Islet of Langerhans (tissue), 1 donor: ENCODE measurements around the gene POLR2L.

ENCODE experiments used
- FAIRE-seq: peaks from one replicate; lab custom pipeline; 2011; peaks lifted over from hg19 to GRCh38; lab: Jason Lieb, UNC

POLR2L gene

DNA sequence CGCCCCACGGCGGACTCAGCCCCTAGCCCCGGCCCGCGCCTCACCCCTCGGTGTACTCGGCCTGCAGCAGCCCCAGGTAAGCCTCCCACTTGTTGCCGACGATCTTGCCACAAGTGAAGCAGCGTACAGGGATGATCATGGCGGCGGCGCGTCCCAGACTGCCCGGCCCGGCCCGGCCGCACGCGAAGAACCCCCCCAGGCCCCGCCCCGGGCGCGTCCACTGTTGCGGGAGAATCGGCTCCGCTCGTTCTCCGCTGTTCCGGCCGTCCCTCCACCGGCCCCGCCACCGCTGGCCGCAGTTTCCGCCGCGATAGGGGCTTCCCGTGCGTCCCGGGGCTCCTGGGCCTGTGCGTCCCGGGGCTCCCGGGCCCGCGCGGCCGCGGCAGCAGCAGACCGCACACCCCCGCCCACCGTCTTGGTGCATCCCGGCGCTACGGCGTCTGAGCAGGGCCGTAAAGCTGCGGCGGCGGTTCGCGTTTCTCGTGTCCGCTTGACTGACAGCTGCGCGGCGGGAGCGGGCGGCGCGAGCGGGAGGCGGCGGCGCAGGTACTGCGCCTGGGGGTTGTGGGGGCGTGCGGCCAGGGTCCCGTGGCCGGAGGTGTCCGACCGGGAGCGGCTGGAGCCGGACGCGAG, at the start of gene POLR2L, which contains the start of gene TSPAN4:
Gene POLR2L, minus strand, starts transcription at position 160 of the 633 bp plus-strand sequence. Its CDS starts 21 bp downstream, at position 139.
Gene TSPAN4, plus strand, starts transcription at position 483 of the 633 bp plus-strand sequence. CDS start 7,453 bp downstream, outside the sequence.
- FAIRE-seq: no peak

DNA sequence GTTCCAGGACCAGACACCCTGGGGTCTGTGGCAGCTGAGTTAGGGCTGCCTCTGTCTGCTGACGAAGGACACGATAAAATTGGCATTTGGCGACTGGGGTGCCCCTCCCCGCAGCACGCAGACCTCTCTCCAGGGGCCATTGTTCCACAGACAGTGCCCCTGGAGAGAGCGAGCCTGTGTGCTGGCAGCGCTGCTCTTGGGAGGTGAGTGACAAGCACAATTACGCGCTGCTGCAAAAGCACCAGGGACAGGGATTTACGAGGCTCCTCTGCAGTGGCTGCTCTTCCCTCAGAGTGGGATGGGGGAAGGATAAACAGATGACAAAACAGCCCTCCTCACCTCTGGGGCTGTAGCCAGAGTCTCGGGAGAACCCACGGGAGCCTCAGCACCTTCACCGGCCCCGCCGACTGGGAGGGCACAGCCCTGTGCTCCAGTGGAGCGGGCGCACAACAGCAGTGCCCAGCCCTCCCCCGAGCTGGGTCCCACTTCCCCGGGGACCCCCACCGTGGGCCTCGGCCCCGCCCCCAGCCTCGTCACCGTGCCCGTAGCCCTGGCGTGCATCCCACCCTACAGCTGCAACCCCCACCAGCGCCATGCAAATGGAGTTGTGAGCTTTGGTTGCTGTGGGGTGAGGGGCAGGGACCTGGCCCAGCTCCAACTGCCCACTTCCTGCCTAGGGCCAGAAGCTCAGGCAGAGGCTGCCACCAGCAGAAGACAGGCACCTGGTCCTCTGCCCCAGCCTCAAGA, 48.6 kb upstream of the POLR2L start:
- no peak for FAIRE-seq

DNA sequence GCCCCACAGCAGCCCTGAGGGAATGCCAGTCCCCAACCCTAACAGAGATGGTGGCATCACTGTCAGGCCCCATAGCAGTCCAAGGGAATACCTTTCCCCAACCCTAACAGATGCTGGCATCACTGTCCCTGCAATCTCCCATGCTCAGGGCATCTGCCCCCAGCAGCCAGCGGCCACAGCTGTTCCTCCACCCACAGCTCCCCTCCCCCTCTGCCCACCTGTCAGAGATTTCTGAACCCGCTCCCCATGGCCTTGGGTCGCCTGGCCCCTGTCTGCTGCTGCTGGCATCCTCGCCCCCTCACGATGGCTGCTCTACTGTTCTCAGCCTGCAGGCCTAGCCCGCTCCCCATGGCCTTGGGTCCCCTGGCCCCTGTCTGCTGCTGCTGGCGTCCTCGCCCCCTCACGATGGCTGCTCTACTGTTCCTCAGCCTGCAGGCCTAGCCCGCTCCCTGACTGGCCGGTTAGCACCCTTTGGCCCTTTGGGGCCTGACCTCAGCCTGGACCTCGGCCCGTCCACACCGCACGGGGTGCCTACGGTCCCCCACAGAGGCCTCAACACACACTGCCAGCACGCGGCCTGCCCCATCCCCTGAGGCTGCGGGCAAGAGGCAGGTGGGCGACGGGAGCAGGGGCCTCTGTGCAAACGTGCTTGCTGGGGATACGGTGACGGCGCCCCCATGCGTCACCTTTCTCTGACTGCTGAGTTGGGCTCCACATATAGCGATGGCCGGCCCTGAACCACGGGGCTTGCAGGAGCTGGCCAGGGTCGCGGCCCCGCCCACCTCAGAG, 47.6 kb upstream of the POLR2L start:
- no peak for FAIRE-seq

DNA sequence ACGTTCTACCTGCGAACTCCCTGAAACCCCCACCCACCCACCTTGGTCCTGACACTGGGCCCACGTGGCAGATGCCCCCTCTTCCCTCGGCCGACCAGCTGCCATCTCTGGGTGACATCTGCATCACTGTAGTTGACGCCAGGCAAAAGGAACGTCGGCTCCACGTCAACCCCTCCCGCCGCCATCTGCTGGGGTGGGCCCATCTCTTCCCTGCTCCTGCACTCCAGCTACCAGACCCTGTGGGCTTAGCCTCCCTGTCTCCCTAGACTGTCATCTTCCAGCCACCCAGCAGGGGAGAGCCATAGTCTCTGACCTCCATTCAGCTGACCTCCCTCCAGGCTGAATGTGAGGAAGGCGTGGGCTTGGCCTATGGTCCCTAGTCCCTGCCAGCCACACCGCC, 46.9 kb upstream of the POLR2L start:
- no peak for FAIRE-seq

DNA sequence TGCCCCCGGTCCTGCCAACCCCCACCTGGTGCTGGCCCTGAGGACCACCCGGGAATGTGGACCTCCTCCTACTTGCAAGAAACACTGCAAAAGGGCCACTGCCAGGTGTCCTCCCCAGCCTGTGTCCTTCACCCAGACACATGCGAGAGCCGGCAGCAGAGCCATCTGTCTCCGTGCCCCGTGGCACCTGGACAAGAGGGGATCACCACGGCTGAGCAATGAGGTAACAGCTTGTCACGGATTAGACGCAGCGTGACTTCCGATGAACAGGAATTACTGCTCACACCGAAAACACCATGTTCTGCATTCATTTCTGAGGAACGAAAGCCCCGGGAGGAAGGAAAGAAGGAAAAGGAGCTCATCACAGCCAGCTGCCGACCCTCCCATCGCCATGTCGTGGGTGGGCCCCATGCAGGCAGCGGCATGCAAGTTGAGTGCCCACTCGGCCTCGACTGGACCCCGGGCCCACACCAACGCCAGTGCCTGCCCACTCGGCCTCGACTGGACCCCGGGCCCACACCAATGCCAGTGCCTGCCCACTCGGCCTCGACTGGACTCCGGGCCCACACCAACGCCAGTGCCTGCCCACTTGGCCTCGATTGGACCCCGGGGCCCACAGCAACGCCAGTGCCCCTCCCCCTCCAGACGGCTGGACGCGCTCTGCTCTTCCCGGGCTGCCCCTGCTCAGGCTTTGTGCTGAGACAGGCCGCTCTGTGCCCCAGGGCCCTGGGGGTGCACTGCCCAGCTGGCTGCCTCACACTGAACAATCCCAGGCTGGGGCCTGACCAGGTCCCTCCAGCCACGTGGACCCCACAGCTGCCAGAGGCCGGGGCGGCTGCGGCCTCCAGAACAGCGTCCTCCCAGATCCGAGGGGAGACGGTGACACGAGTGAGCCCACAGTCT, 46.2 kb upstream of the POLR2L start:
- no peak for FAIRE-seq

DNA sequence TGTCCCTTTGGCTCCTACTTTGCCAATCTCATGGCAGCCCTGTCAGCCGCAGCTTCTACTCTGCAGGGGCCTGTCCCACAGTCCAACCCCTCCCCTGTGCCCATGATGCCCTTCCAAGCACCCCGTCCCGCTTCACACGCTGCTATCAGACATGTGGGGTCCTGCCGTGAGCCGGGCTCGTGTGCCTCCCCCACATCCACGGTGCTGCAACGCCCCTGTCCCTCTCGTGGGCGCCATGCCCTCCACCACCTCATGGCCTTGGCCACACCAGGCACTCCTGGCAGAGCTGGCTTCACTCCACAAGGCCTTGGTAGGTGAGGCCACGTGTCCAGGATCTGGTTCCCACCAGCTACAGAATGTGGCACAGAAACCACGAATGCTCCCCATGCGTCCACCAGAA, 45.3 kb upstream of the POLR2L start:
- no peak for FAIRE-seq

DNA sequence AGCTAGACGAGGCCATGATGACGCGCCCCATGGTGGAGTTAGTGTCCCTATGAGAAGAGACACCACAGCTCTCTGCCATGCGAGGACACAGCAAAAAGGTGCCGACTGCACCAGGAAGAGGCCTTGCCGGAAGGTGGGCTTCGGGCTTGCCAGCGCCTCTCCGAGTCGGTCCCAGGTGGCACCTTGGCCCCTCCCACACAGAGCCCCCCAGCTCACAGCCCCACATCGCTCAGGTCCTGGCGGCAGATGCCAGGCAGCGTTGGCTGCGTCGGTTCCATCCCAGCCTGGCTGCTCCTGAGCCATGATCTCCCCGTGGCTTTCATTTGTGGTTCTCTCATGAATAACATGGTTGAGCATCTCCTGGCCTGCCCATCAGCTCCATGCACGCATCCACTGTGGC, 44.2 kb upstream of the POLR2L start:
- no peak for FAIRE-seq

- no peak for FAIRE-seq
Measured at GRCh38 chr11:884578-885070, 42.3 kb upstream of the POLR2L start.

DNA sequence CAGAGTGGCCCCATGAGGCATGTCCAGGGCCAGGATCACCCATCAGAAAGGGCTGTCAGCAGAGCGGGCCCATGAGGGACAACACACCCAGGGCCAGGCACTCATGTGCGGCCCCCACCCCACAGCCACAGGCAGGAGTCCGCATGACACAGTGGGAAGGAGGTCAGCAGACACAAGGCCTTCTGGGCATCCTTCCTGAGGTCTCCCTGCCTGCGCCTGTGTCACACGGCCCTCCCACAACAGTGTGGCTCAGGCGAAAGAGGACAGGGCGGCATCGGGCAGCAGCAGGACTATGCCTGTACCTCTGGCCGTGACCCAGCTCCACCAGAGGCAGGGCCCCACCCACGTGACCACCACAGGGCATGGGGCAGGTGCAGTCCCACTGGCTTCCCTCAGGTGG, 41.2 kb upstream of the POLR2L start:
- FAIRE-seq: no peak

DNA sequence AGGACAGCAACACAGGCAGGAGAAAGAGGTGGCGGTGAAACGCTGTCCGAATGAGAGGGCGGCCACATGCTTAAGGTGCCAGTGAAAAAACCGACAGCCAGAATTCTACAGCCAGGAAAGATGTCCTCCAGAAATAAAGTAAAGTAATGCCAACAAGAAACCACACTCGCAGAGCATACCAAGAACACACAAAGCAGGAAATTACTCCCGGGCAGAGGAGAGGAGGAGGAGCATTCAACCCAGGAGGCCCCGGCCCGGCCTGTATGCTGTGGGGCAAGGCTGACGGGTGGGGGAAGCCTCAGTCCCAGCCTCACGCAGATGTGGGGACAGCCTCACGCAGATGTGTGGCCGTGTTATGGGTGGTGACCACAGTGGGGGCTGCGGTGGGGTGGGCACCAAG, 40.3 kb upstream of the POLR2L start:
- no peak for FAIRE-seq

DNA sequence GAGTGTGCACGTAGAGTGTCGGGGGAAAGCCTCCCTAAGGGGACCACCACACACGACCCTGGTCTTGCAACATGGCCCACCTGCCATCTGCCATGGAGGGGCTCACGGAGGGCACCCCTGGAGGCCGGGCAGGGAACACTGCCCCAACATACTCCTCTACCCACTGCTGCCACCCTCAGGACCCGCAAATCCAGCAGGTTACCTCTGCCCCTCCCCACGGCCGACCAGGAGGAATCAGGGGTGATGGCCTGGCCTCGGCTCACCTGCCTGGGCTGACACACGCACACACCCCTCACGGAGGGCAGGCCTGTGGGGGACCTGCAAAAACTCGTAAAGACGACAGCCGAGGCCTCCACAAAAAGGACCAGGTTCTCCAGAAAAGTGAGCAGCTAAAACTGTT, 38.1 kb upstream of the POLR2L start:
- FAIRE-seq: no peak

DNA sequence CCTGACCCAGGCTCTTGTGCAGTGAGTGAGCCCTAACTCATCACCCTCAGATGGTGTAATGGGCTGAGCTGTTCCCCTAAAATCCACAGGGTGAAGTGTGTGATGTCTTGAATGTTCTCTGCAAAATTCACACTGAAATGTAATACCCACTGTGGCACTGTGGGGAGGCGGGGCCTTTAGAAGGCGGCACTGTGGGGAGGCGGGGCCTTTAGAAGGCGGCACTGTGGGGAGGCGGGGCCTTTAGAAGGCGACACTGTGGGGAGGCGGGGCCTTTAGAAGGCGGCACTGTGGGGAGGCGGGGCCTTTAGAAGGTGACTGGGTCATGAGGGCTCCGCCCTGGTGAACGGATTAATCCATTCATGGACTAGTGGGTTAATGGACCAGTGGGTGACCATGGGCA, 35.2 kb upstream of the POLR2L start:
- FAIRE-seq: no peak

DNA sequence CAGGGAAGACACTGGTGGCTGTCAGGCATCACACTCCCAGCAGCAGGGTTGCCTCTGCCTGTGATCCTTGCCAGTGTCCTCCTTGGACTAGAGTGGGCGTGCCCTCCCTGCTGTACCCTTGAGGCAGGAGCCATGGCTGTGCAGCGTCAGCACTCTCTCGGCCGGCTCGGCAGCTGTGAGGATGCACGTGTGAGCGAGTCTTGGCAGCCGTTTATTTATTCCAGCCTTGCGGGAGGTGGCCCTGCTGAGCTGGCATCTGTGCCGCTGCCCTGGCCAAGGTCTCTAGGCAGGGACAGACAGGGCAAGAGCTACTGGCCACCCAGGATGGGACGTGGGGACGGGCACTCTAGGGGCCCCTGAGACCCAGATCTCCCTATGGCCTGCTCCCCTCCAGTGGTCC, 34.2 kb upstream of the POLR2L start:
- no peak for FAIRE-seq

GRCh38 chr11:875769-876301, 33.5 kb upstream of the POLR2L start:
- FAIRE-seq: no peak

GRCh38 chr11:875203-875602, 32.9 kb upstream of the POLR2L start:
- FAIRE-seq: no peak

GRCh38 chr11:873706-874105, 31.4 kb upstream of the POLR2L start:
- no peak for FAIRE-seq

GRCh38 chr11:872799-873198, 30.5 kb upstream of the POLR2L start:
- FAIRE-seq: no peak

DNA sequence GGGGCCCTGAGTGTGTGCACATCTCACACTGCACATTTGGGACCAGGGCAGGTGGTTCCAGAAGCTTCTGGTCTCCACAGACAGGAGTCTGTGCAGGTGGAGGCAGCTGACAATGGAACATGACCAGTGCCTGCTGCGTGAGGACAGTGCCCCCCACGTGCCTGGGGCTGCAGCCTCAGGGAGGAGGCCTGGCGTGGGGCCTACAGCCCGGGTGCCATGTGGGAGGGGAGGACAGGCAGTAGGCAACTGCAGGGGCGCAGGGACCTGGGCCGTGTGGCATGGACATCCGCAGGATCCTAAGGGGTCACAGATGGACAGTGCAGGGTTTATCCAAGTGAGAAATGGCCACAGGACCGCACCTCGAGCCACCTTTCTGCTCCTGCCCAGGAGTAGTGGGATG, 29.1 kb upstream of the POLR2L start:
- no peak for FAIRE-seq

DNA sequence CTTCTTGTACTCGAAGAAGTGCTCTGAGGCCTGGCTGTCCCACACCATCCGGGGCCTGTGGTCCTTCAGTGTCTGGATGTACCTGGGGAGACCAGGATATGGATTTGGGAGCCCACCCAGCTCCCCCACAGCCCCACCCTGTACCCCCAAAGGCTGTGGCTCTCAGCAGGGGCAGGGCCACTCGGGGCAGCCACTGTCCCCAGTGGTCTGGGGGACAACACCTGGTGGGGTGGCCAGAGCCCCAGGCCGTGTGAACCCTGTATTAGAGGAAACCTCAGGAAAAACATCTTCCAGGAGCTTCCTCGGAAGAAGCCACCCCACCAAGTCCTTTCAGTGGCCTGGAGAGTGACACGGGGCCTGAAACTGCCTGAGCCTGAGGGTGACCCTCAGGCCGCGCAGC, 28.1 kb upstream of the POLR2L start:
- FAIRE-seq: no peak

DNA sequence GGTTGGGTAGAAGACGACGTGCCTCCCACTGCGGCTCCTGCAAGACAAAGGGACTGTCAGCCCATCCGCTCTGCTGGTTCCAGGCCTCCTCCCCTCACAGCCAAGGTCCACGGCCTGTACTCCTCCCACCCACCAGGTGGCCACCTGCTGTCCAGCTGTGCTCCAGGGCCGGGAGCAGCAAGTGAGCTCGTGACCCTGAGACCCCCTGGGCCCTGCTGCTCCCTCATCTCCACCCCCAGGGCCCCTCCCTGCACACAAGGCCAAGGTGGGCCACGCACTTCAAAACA, 27.7 kb upstream of the POLR2L start:
- no peak for FAIRE-seq

DNA sequence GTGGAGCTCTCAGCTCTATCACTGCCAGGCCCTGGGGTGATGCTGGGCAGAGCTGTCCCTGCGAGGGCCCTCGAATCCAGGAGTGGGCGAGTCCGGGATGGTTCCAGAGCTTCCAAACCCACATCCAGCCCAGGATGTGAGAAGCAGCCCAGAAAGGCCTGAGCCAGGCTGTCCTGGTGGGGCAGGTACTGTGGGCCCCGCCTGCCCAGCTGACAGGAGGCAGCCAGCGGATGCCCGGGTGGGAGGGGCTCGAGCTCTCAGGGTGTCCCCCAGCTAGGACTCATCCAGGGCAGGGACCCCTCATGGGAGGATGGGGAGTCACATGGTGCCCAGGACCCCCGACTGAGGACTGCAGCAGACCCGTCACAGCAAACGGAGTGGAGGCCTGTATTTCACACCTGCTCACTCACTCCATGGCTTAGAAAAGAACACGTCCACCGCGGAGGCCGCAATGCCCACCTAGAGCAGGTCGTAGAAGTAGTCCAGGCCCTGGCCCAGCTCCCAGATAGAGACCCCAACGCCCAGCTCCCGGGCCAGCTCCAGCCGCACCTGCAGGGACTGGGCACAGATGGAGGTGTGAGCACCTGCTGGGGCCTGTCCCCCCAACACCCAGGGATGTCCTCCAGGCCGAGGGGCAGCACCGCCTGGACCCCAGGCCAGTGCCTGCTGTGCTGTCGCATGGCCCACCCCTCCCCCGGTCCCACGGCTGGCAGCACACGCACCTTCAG, 27.2 kb upstream of the POLR2L start:
- FAIRE-seq: no peak
